Left colon (tissue), 2 donors: ENCODE results near the gene RAET1E. TPM values are rescaled to one million over a fixed set of nuclear protein-coding genes. Genes with fewer than 3 reads are reported as not detected.
"Not testable (repeated sequence)": the region's sequence is repeated elsewhere in the genome, so short reads cannot be mapped to it uniquely, and the experiment has no call there.

Experiments
- ATAC-seq: fragments of 200-7000 bp; cut with Tn5 transposase; one replicate; pipeline ENCODE4 v1.9.1; 2020; ENCODE audit warnings: mild to moderate bottlenecking, moderate library complexity
- DNase-seq, 2 donors: peaks; one replicate each; pipeline ENCODE4 v3.0.0-alpha.2; 2020
- intact Hi-C, 2 donors: fragments of 100-400 bp; cut with DNase I in 1 of 2; cut with micrococcal nuclease in 1 of 2; formaldehyde crosslinking; loops; one replicate each; pipeline versions ENCODE4 v1.11.2 to v1.14.0; 2022; cut with DNase I, micrococcal nuclease
- total RNA-seq, 2 donors: library from RNA; stranded (reverse); fragmentation: NEBNext Ultra II Directional; extraction: Animal tissue kit (Norgen Biotek cat#: 25700); gene quantifications; one replicate each; pipeline ENCODE4 v1.2.1, GENCODE V29; 2021
- donor health status: DM: no; HTN: no; CAD: no.
- donor health status: DM: yes; HTN: yes; CAD: no.

RAET1E gene
- total RNA-seq, 2 donors from 2014 or later = 0.61 TPM; not detected in 1

- ATAC-seq (no peak), DNase-seq (no peak)
- intact Hi-C loops = no loop called here
Measured at GRCh38 chr6:149900620-149901443, 2.9 kb upstream of the RAET1E start.

GRCh38 chr6:149899926-149900619 lies 2.2 kb upstream of the RAET1E start:
- intact Hi-C loops = no loop called here
- DNase-seq = no peak
- ATAC-seq = no peak

- DNase-seq (no peak), ATAC-seq (no peak)
- intact Hi-C loops = no loop called here
Measured at GRCh38 chr6:149899486-149899885, 1.6 kb upstream of the RAET1E start.

- DNase-seq (no peak), ATAC-seq (no peak)
- intact Hi-C loops = no loop called here
Measured at GRCh38 chr6:149898966-149899365, 1.1 kb upstream of the RAET1E start.

GRCh38 chr6:149897015-149897697 lies 757 bp downstream of the RAET1E start:
- peak; percentile 60 to 80 for DNase-seq
- intact Hi-C loops = no loop called here
- peak; percentile 80 for ATAC-seq

- no peak for ATAC-seq
- DNase-seq = no peak
- intact Hi-C loops = no loop called here
Measured at GRCh38 chr6:149896491-149896890, 1.4 kb downstream of the RAET1E start.

GRCh38 chr6:149895833-149896271 lies 2.1 kb downstream of the RAET1E start:
- intact Hi-C loops = no loop called here
- no peak for ATAC-seq
- peak; percentile 23 to 54 for DNase-seq

GRCh38 chr6:149895048-149895590 lies 2.8 kb downstream of the RAET1E start:
- intact Hi-C loops = no loop called here
- peak; percentile 81 for ATAC-seq
- DNase-seq = peak; percentile 75 to 85

GRCh38 chr6:149891864-149892263 lies 6.0 kb downstream of the RAET1E start:
- intact Hi-C loops, DNase-seq: not testable (repeated sequence)

GRCh38 chr6:149891259-149891658 lies 6.7 kb downstream of the RAET1E start:
- ATAC-seq (no peak), DNase-seq (no peak)
- intact Hi-C loops = no loop called here

More at GRCh38 chr6:149891864-149892263, 6.0 kb downstream of the RAET1E start:
- ATAC-seq = not testable (repeated sequence)

GRCh38 chr6:149890629-149891045 lies 7.3 kb downstream of the RAET1E start:
- intact Hi-C loops = no loop called here
- no peak for DNase-seq
- ATAC-seq = no peak

- intact Hi-C loops = no loop called here
- DNase-seq = no peak
- ATAC-seq = no peak
Measured at GRCh38 chr6:149889326-149889725, 8.6 kb downstream of the RAET1E start.

- DNase-seq (no peak), ATAC-seq (no peak)
- intact Hi-C loops = no loop called here
Measured at GRCh38 chr6:149888659-149889058, 9.3 kb downstream of the RAET1E start.

GRCh38 chr6:149888093-149888492 lies 9.8 kb downstream of the RAET1E start:
- ATAC-seq (peak; percentile 92), DNase-seq (peak in 1 of 2 donors; percentile 18)

GRCh38 chr6:149887343-149887742 lies 10.6 kb downstream of the RAET1E start:
- ATAC-seq (no peak), DNase-seq (no peak)
- intact Hi-C loops = no loop called here

More at GRCh38 chr6:149888093-149888492, 9.8 kb downstream of the RAET1E start:
- intact Hi-C loops = no loop called here

- DNase-seq (no peak), ATAC-seq (no peak)
- intact Hi-C loops = no loop called here
Measured at GRCh38 chr6:149885888-149886287, 12.0 kb downstream of the RAET1E start.

GRCh38 chr6:149884617-149885016 lies 13.3 kb downstream of the RAET1E start:
- intact Hi-C loops = no loop called here
- DNase-seq (no peak), ATAC-seq (no peak)

- DNase-seq = no peak
- intact Hi-C loops = no loop called here
- peak; percentile 35 for ATAC-seq
Measured at GRCh38 chr6:149884215-149884614, 13.7 kb downstream of the RAET1E start.

- intact Hi-C loops = no loop called here
- ATAC-seq = no peak
- no peak for DNase-seq
Measured at GRCh38 chr6:149881860-149882259, 16.1 kb downstream of the RAET1E start.
